DND-41 (cell line): ENCODE measurements around the gene ATAD3B.

Source experiments
- CTCF ChIP-seq: IDR thresholded peaks from 2 replicates; pipeline ENCODE4 v1.5.1; 2012; ENCODE audit warnings: borderline replicate concordance, low read length, moderate library complexity, mild to moderate bottlenecking; ENCODE audit not compliant: poor library complexity, severe bottlenecking; ENCODE audit errors: extremely low read depth
- EZH2 ChIP-seq: IDR thresholded peaks from 3 replicates; pipeline ENCODE4 v1.6.1; 2012; ENCODE audit warnings: borderline replicate concordance, low read depth, mild to moderate bottlenecking, moderate library complexity, low read length, inconsistent platforms; ENCODE audit not compliant: severe bottlenecking

- no peak for TF ChIP-seq CTCF
- no peak for TF ChIP-seq EZH2
Measured at GRCh38 chr1:1437904-1438376, 33.6 kb upstream of the ATAD3B start.
